Measurements from ENCODE around the gene HLA-DQA1. TPM values are rescaled to one million over a fixed set of nuclear protein-coding genes. Genes with fewer than 3 reads are reported as not detected.

Gene HLA-DQA1
- total RNA-seq, 2 experiments from 2014 or later: 0.79 to 32.3 TPM

- Histone ChIP-seq H2AFZ (ENCODE audit: low read length) (peak overlapping the region; percentile 18; the same call in 1 of the 2 replicates), H3K9me2 (ENCODE audit: insufficient read depth, low read length) (no peaks in the 10 kb centered on the region), H3K4me3 (ENCODE audit: low read depth, low read length, poor library complexity, severe bottlenecking) (peak overlapping the region; percentile 49), H3K4me1 (ENCODE audit: insufficient read depth, low read length, poor library complexity, severe bottlenecking) (peaks cover 69% of the 10 kb centered on the region), H3K4me2 (ENCODE audit: low read length) (peak overlapping the region; percentile 79), H3K9me3 (ENCODE audit: low read length) (no peaks in the 10 kb centered on the region), H3K79me2 (ENCODE audit: insufficient read depth, low read depth, low read length) (no peaks in the 10 kb centered on the region), H3K27ac (ENCODE audit: low read depth, low read length, poor library complexity, severe bottlenecking) (peak overlapping the region; percentile 91), H3K36me3 (ENCODE audit: insufficient read depth, low read length) (no peaks in the 10 kb centered on the region), H4K20me1 (ENCODE audit: insufficient read depth, low read length) (no peaks in the 10 kb centered on the region)
- ChIA-PET POLR2A (interaction anchor here (0.5 to 1.5 kb wide), 7 partner anchors 9 to 353 kb away, joined by 3 to 6 read pairs (median 4); no protein-coding TSS in a partner anchor), CTCF (ENCODE audit: unreplicated experiment) (interaction anchor here (1.6 kb wide), 1 partner anchor 69 kb away, joined by 5 read pairs; no protein-coding TSS in a partner anchor)
- TSS peak; percentile 90 for BruUV-seq (replicated peaks)
- peak; percentile 85 for DNase-seq (ENCODE audit: low spot score)
- intact Hi-C loops (cut with micrococcal nuclease; ENCODE audit: unreplicated experiment): loop anchor here (1.0 to 10.0 kb wide), 4 partner anchors 70 to 378 kb away; partner anchors contain the start of gene HLA-DRA
- TF ChIP-seq CTCF (conservative IDR thresholded peaks at IDR 0.05; ENCODE audit: low read length): peak; percentile 83
- TF ChIP-seq EZH2phosphoT487 (IDR thresholded peaks at IDR 0.05; ENCODE audit: borderline replicate concordance, low read depth, low read length): no peak
Observed at GRCh38 chr6:32622545-32623401, 14.4 kb upstream of the HLA-DQA1 start.

- no peak for DNase-seq (ENCODE audit: low spot score)
- BruUV-seq (replicated peaks): no TSS peak
- Histone ChIP-seq H3K4me3 (ENCODE audit: low read depth, low read length, poor library complexity, severe bottlenecking) (peak overlapping the region; percentile 25), H3K79me2 (ENCODE audit: insufficient read depth, low read depth, low read length) (no peaks in the 10 kb centered on the region), H3K36me3 (ENCODE audit: insufficient read depth, low read length) (no peaks in the 10 kb centered on the region), H2AFZ (ENCODE audit: low read length) (no peak overlapping the region), H3K4me2 (ENCODE audit: low read length) (peak overlapping the region; percentile 60), H3K4me1 (ENCODE audit: insufficient read depth, low read length, poor library complexity, severe bottlenecking) (peaks cover 76% of the 10 kb centered on the region), H4K20me1 (ENCODE audit: insufficient read depth, low read length) (no peaks in the 10 kb centered on the region), H3K9me3 (ENCODE audit: low read length) (no peaks in the 10 kb centered on the region), H3K27ac (ENCODE audit: low read depth, low read length, poor library complexity, severe bottlenecking) (peak overlapping the region; percentile 91), H3K9me2 (ENCODE audit: insufficient read depth, low read length) (no peaks in the 10 kb centered on the region)
- intact Hi-C loops (cut with micrococcal nuclease; ENCODE audit: unreplicated experiment): loop anchor here (5.0 to 10.0 kb wide), 3 partner anchors 186 to 379 kb away; partner anchors contain the start of gene HLA-DRA
- ChIA-PET CTCF (ENCODE audit: unreplicated experiment) (no interaction called here), POLR2A (interaction anchor here (0.7 to 1.3 kb wide), 2 partner anchors 36 to 360 kb away, joined by 3 to 6 read pairs; no protein-coding TSS in a partner anchor)
- TF ChIP-seq EZH2phosphoT487 (IDR thresholded peaks at IDR 0.05; ENCODE audit: borderline replicate concordance, low read depth, low read length) (no peak), CTCF (conservative IDR thresholded peaks at IDR 0.05; ENCODE audit: low read length) (no peak)
Observed at GRCh38 chr6:32623693-32624092, 13.5 kb upstream of the HLA-DQA1 start.

Measured in OCI-LY7 (cell line).